ENCODE data around the gene NSL1.

DNA sequence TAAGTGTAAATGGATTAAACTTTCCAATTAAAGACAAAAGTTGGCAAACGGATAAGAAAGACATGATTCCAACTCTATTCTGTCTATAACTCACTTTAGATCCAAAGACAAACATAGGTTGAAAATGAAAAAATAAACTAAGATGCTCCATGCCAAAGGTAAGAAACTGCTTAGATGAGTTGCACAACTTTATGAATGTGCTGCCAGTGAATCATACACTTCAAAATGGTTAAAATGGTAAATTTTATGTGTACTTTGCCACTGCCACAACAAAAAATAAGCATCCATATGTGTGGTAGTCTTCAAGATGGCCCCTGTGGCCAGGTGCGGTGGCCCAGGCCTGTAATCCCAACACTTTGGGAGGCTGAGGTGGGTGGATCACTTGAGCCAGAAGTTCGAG, 45.0 kb downstream of the NSL1 start:
- no peak for TF ChIP-seq EZH2 (IDR thresholded peaks at IDR 0.05)
- no peak for TF ChIP-seq CTCF (IDR thresholded peaks at IDR 0.05)
- TF ChIP-seq EZH2phosphoT487 (IDR thresholded peaks at IDR 0.05), result no peak
